VCaP (cell line): ENCODE data around the gene C1orf87.
A peak's percentile ranks its signal among the peaks of the same experiment; 100 is the strongest.

ENCODE experiments used
- H3K27ac ChIP-seq: fragments of 450-650 bp; 2 replicates; pipeline ENCODE4 v1.5.1; 2017
- CTCF ChIP-seq: fragments of 450-650 bp; conservative IDR thresholded peaks from 2 replicates; pipeline ENCODE4 v1.5.1; 2017; ENCODE audit warnings: mild to moderate bottlenecking, moderate library complexity

The C1orf87 gene

GRCh38 chr1:60108196-60108595 lies 34.6 kb upstream of the C1orf87 start:
- H3K27ac ChIP-seq = peak overlapping the region; percentile 72
- TF ChIP-seq CTCF = no peak

- TF ChIP-seq CTCF = no peak
Measured at GRCh38 chr1:60103186-60103585, 29.6 kb upstream of the C1orf87 start.

GRCh38 chr1:60102267-60103061 lies 28.9 kb upstream of the C1orf87 start:
- H3K27ac ChIP-seq = no peak overlapping the region
- no peak for TF ChIP-seq CTCF

More at GRCh38 chr1:60103186-60103585, 29.6 kb upstream of the C1orf87 start:
- no peak overlapping the region for H3K27ac ChIP-seq

- no peak for TF ChIP-seq CTCF
- H3K27ac ChIP-seq = no peak overlapping the region
Measured at GRCh38 chr1:60101516-60101915, 27.9 kb upstream of the C1orf87 start.

GRCh38 chr1:60091195-60091715 lies 17.7 kb upstream of the C1orf87 start:
- no peak for TF ChIP-seq CTCF
- peak overlapping the region; percentile 90 for H3K27ac ChIP-seq

GRCh38 chr1:60090655-60091054 lies 17.1 kb upstream of the C1orf87 start:
- H3K27ac ChIP-seq = peak overlapping the region; percentile 90

More at GRCh38 chr1:60090655-60091054, 17.1 kb upstream of the C1orf87 start:
- TF ChIP-seq CTCF = no peak
